ENCODE data around the gene CRYBA2.

Gene CRYBA2

GRCh38 chr2:218993345-218994315 is at the start of gene CRYBA2:
Gene CRYBA2 (minus strand): TSS chr2:218993422. CDS start chr2:218993176, 246 bp downstream.
- no peak for DNase-seq (ENCODE audit: low read depth)
- TF ChIP-seq, protein P1, sequence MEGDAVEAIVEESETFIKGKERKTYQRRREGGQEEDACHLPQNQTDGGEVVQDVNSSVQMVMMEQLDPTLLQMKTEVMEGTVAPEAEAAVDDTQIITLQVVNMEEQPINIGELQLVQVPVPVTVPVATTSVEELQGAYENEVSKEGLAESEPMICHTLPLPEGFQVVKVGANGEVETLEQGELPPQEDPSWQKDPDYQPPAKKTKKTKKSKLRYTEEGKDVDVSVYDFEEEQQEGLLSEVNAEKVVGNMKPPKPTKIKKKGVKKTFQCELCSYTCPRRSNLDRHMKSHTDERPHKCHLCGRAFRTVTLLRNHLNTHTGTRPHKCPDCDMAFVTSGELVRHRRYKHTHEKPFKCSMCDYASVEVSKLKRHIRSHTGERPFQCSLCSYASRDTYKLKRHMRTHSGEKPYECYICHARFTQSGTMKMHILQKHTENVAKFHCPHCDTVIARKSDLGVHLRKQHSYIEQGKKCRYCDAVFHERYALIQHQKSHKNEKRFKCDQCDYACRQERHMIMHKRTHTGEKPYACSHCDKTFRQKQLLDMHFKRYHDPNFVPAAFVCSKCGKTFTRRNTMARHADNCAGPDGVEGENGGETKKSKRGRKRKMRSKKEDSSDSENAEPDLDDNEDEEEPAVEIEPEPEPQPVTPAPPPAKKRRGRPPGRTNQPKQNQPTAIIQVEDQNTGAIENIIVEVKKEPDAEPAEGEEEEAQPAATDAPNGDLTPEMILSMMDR (conservative IDR thresholded peaks at IDR 0.05; ENCODE audit: low read depth, low read length), result no peak
- H3K4me3 ChIP-seq (ENCODE audit: low read length), result no peak within 1 kb of the TSS

DNA sequence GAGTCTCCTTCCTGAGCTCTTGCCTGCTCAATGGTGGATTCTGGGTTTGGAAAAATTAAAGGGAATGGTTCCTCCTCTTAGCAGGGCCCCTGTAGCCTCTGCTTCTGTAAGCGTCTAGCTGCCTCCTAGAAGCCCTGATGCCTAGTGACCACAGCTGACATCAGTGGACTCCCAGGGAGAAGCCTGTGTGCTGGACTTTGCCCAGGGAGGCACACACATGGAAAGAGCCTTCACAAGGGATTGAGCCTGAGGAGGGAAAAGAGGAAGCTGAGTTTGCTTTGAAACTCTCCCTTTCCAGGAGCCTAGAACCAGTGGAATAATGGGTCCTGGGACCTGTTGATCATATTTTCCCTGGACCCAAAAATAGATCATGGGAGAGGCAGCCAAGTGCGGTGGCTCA is 49.5 kb upstream of the CRYBA2 start:
- no peak for DNase-seq (ENCODE audit: low read depth)

GRCh38 chr2:219042157-219042556 is 48.9 kb upstream of the CRYBA2 start:
- DNase-seq (ENCODE audit: low read depth), result no peak
- TF ChIP-seq, protein P1 (conservative IDR thresholded peaks at IDR 0.05; ENCODE audit: low read depth, low read length), result no peak
- no peak overlapping the region for H3K4me3 ChIP-seq (ENCODE audit: low read length)

More for the DNA sequence above, 49.5 kb upstream of the CRYBA2 start:
- no peak overlapping the region for H3K4me3 ChIP-seq (ENCODE audit: low read length)
- TF ChIP-seq, protein P1 (conservative IDR thresholded peaks at IDR 0.05; ENCODE audit: low read depth, low read length), result no peak

- no peak for DNase-seq (ENCODE audit: low read depth)
- TF ChIP-seq, protein P1 (conservative IDR thresholded peaks at IDR 0.05; ENCODE audit: low read depth, low read length), result no peak
- peak within 1 kb of the TSS; percentile 51 for H3K4me3 ChIP-seq (ENCODE audit: low read length)
Measured at GRCh38 chr2:219041252-219041651, 48.0 kb upstream of the CRYBA2 start, which contains the start of gene CFAP65. Gene CFAP65 (minus strand): TSS chr2:219041516. CDS start chr2:219039048, 2,468 bp downstream.

DNA sequence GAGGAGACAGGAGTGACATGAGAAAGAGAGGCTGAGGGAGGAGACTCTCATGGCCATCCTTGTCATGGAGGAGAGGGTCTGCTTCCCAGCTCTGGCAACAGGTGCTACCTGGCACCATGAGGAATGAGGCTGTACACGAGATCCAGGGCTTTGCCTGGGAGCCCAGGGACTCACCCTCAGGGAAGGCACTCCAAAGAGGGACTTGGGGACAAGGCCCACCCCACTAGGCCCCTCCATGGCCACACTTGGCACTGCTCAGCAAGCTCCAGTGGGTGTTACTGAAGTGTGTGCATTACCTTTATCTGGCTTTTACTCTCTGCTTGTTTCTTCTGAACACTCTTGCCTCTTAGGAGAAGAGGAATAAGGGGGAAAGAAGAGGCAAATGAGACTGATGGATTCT is 45.4 kb upstream of the CRYBA2 start:
- DNase-seq (ENCODE audit: low read depth), result no peak
- no peak overlapping the region for H3K4me3 ChIP-seq (ENCODE audit: low read length)
- TF ChIP-seq, protein P1 (conservative IDR thresholded peaks at IDR 0.05; ENCODE audit: low read depth, low read length), result no peak

- no peak for DNase-seq (ENCODE audit: low read depth)
- no peak overlapping the region for H3K4me3 ChIP-seq (ENCODE audit: low read length)
- TF ChIP-seq, protein P1 (conservative IDR thresholded peaks at IDR 0.05; ENCODE audit: low read depth, low read length), result no peak
Measured at GRCh38 chr2:219037783-219038499, 44.7 kb upstream of the CRYBA2 start.
